Stimulated activated CD4-positive, alpha-beta T cell treated with anti-CD3 and anti-CD28 coated beads, Interleukin-4, amount 100 ng/mL, for 24 hours (primary cell): ENCODE results near the gene CCDC194.
A peak's percentile ranks its signal among the peaks of the same experiment; 100 is the strongest.

Source experiments
- DNase-seq: peaks from one replicate; pipeline ENCODE4 v3.0.0-alpha.2; 2020

CCDC194 gene

DNA sequence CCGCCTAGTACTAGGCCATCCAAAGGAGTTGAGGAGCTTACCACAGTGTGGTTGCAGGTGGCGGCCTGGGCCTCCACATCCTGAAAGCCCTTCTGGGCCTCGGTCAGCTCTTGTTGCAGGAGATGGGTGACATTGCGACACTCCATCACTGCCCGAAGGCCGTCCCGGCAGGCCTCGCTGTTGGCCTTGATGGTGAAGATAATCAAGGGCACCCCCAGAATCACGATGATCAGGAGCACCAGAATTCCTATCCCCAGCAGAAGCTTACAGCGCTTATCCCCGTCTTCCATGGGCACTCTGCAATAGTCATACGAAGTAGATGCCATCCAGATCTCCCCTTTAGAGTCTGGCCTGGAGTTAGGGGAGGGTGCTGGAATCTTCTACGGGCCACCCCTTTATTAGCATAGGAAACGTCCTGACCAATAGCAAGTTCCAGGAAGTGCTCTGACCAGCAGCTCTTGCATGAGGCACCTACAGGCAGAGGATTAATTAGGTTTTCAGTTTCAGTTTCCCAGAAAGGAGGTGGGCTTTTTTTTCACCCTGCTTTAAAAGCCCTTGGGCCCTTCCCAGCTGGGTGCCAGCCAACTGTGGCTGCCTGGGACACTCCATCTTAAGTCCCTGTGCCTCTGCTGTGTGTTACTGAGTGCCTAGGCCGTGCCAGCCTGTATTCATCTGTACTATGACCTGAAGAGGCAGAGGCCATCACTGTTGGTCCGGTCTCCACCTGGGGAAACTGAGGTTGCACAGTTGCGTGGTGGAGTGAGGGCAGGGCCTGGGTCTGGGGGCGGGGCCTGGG, 11.5 kb upstream of the CCDC194 start, which contains the start of gene BST2:
TSS of gene BST2 (minus strand) at position 381 of the 796 bp plus-strand sequence. CDS start at position 326, 55 bp downstream.
- peak; percentile 48 for DNase-seq

DNA sequence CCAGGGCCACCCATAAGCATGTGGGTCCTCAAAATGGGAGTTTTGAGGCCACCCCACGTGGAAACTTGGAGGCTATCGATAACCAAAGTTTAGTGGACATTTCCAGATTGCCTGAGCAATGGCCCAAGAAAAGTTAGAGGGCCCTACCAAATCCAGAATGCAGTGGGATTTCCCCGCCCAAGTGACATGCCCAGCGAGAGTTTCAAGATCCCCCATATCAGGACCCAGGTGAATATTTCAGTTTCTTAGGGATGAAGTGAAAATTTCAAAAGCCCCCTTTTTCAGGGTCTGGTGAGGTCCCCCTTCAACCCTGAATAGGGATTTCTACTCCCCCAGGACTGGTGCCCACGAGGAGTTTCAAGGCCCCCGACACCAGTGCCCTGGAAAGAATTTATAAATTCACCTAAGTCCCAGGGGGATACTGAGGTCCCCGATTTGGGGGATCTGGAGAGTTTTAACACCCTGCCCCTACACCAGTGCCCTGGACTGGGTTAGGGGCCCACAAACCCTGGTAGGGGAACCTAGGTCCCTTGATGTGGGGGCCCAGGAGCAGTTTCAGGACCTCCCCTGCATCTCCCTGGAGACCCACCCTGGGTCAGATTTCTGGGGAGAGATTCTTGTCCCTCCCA, 10.7 kb upstream of the CCDC194 start:
- DNase-seq: no peak

DNA sequence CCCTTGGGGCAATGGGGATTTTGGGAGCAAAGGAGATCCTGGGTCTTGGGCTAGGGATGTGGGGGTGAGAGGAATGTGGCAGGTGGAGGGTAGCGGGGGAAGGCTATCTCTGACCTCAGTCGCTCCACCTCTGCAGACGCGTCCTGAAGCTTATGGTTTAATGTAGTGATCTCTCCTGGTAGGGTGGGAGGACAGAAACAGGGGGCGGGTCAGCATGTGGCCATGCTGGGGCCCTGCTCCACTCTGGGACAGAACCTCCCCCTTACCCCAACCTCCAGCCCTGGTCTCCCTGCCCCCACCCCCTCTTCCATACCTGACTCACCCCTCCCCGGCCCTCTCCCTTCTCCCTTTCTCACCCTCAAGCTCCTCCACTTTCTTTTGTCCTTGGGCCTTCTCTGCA, 10.0 kb upstream of the CCDC194 start:
- no peak for DNase-seq

DNA sequence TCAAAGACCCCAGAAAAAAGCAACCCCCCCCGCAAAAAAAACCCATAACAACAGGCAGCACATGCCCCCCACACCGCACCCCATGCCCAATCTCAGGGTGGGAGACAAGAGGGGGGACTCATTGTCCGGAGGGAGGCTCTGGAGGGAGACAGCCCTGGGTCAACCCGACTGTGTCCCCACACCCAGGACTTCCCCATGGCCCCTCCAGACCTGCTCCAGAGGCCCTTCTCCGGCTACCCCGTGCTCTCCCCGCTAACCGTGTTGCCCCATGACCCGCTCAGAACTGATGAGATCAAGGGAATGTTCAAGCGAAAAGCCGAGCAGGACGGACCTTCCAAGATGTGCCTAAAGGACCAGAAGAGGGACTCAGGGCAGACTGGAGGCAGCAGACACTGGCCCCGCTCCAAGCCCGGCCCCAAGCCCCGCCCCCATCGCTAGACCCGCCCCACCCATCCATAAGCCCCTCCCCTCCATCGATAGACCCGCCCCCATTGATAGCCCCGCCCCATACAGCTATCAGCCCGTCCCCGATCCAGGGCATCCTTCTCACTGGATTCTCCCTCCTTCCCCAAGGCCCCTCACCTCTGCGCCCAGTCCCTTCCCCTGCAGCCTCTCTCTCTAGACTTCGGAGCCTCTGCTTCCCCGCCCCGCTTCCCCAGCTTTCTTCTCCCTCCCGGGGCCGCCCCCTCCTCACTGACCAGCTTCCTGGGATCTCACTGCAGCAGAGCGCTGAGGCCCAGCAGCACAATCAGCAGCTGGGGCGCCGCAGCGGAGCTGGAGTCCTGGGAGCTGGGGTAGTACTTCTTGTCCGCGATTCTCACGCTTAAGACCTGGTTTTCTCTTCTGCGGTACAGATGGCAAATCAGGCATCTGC, 9.2 kb upstream of the CCDC194 start:
- DNase-seq: peak; percentile 54

DNA sequence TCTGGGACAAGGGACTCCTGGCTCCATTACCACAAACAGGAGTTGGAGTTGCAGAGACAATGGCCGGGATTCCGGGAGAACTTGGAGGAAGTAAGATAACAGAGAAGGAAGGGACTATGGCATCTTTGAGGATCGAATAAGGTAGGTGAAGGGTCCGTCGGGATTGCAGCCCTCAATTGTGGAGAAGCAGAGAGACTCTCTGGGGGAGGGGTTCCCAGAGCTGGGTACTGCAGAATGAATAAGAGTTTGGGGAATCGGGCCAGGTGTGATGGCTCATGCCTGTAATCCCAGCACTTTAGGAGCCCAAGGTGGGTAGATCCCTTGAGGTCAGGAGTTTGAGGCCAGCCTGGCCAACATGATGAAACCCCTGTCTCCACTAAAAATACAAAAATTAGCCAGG, 7.6 kb upstream of the CCDC194 start:
- no peak for DNase-seq

DNA sequence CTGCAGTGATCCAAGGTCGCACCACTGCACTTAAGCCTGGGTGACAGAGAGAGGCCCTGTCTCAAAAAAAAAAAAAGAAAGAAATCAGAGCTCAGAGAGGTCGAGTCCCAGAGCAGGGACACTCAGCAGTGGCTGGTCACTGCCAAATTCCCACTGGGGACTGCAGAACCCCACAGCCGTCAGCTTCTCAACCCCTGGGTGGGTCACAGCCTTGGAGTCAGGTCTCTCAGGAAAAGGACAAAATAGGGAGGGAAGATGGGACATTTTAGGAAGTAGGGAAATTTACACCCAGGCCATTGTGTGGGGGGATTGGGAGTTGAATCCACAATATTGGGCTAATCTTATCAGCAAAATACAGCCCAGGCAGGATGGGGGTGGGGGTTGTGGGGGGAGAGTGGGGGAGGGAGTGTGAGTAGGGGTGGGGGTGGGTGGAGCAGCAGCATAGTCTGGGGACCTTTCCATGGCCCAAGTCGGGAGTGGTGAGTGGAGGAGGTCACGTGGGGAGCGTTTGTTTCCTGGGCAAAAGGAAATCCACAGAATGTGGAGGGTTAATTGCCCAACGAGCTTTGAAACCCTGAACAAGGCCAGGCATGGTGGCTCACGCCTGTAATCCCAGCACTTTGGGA, 5.0 kb upstream of the CCDC194 start:
- no peak for DNase-seq

DNA sequence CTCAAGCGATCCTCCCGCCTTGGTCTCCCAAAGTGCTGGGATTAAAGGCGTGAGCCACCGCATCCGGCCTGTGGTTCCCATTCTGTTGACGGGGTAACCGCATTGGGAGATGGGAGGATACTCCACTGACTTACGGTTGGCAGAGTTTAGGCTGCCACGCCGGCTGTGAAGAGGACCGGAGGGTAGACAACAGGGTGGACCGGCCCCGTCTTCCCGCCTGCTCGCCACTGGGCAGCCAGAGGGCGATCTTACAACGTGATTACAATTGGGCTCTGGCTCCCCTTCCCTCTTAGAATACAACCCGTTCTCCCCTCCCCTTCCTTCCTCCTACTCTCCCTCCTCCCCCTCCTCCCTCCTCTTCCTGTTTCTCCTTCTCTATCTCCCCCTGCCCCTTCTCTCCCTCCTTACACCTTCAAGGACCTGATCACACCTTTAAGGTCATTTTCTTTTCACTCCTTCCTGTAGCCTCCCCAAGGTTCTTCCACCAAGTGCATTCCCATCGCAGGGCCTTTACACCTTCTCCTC, 957 bp upstream of the CCDC194 start:
- DNase-seq: peak; percentile 82

DNA sequence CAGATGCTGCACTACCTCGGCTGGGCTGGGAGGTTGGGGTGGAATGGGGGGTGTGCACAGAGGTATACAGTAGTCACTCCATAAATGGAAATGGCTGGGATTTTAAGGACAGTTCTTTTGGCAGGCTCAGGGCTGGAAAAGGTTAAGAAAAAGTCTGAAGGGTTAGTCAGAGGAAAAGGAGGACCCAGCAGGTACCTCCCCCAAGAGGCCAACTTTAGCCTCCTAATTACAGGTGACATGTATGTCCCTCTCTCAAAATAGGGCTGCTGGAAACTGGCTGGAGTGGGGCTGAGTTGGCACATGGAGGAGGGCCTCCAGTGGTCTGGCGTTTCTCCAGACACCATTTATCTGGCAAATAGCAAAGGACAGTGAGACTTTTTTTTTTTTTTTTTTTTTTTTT, 994 bp downstream of the CCDC194 start:
- no peak for DNase-seq

DNA sequence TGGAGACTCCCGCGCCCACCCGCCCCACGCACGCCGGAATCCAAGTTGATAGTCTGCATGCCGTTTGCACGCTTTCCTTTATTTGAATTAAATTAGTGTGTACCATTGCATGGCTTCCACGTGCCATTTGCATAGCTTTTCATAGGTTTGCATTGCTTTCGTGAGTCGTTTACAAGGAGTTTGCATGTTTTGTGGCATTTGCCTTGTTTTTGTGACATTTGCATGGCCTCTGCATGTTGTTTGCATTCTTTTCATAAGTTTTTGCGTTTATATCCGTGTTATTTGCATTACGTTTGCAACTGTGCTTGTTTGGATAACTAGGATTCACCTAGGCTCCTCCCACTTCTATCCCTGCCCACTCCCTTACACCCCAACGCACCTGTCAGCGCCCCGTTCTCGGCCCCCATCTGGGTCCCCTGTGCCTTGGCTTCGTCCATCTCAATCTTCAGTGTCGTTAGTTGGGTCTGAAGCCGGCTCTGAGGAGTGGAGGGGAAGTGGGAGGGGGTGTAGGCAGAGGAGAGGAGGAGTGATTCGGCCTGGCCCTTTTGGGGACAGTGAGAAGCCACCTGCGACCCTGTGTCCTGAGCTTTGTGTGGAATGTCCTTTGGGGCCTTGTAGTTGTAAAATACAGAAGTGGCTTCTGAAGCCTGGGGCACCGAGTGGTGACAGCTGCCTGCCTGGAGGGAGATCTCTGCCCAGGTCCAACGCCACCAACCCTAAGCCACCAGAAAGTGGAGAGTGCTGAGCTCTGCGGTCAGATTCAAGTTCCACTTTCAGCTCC, 2.4 kb downstream of the CCDC194 start:
- DNase-seq: no peak

DNA sequence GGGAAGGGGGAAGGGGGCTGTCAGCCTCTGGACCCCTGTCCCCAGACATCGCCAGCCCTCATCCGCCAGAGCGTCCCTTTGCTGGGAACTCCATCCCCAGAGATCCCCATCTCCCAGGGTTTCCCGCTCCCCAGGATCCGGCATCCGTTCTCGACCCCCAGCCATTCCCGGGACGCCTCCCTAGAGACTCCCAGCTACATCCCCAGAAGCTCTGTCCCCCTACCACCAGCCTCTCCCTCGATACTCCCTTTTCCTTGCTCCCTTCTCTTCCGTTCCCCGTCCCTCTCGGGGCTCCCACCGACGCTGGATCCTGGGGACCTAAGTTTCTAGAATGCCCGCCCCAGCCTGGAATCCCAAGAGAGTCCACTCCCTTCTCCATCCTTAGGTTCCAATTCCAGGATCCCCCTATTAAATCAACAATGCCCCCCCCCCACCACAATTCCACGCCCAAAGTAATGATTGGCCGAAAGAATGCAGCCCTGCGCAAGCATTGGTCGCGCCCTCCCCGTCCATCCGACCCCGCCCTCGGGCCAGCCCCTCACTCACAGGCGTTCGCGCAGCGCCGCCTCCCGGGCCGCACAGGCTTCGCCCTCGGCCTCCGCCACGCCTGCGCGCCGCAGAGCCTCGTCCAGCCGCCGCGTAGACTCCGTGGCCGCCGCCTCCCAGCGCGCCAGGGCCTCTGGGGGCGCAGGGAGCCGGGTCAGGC, 3.2 kb downstream of the CCDC194 start:
- DNase-seq: peak; percentile 93

DNA sequence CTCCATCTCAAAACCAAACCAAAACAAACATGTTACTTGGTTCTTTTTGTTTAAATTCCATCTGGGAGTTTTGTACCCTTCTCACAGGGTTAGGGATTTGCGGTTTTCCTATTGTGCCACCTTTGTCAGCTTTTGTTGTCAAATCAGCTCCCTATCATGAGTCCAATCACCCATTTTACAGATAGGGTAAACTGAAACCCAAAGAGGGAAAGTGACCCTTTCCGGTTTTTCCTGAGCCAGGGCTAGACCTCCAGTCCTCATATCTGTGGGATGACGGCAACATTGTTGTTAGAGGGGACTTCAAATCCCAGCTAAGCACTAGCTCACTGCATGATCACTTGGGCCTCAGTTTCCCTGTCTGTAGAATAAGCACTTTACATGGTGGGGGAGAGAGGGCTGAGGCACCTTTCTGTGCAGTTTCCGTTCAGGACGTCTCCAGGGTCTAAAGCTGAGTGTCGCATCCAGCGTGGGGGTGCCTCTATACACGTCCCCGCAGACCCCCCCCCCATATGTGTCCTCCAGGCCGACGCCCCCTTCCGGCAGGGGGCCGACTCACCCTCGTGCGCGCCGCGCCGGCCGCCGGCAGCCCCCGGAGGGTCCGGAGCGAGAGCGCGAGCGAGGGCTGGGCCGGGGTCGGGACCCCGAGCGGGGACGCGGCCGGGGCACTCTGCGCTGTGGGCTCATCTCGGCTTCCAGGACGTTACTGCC, 3.9 kb downstream of the CCDC194 start:
- DNase-seq: no peak

DNA sequence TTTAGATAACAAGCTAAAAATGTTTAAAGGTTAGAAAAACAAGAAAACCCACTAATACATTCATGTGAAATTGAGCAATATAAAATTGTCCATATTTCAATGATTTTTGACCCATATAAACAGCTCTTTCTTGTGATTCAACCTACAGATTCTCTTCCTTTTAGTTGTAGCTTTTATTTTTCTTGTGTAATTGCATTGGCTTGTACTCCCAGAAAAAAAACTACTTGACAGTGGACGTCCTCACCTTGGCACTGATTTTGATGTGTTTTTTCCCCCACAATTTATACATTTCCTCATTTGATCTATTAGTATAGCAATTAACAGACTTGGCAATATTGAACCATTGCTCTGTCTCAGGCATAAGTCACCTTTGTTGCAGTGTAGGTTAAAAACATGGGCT, 4.7 kb downstream of the CCDC194 start:
- no peak for DNase-seq

DNA sequence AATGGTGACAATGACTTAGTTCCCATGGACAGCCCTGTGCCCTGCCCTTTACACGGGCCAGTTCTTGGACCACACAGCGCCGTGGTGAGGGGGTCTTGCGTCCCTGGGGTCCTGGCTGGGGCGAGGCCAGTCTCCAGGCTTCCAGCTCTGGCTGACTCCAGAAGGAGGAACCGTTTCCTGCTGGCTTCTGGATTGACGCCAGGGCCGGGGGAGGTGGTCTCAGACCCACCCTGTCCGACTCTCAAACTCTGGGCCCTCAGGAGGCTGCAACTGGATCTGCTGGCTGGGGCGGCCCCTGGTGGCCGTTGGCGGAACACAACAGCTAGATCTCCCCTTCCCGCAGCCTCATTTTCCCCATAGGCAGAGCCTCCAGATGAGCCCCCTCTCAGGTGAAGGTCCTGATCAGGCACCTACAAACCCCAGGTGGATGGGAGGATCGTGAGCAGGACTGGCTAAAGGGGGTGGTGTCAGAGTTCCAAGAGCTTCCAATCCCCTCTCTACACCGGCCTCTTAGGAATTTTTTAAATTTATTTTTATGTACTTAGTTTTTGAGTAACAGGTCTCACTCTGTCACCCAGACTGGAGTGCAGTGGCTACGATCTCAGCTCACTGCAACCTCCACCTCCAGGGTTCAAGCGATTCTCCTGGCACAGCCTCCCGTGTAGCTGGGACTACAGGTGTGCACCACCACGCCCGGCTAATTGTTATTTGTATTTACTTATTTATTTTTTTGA, 8.0 kb downstream of the CCDC194 start:
- peak; percentile 68 for DNase-seq

DNA sequence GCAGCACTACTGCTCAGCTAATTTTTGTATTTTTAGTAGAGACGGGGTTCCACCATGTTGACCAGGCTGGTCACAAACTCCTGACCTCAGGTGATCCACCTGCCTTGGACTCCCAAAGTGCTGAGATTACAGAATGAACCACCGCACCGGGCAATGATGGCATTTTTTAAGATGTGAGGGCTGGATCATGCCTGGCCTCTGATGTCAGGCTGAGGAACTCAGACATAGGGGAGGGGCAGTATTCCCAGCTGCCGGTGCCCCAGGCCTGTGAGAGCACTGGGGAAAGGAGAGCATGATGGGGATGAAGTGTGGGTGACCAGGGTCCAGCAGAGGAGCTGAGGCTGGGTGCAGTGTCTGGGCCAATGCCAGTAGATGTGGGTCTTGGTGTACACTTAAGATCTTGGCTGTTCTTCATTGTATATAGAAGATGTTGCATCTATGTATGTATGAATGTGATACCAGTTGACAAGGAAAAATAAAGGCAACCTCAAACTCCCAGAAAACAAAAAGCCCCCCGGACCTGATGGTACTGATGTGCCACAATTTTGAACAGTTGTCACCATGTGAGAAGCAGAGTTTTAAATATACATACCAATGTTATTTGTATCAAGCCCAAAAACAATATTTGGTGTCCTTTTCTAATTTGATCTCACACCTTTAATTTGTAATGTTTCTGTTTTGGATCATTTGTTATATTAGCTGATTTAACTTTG, 13.4 kb downstream of the CCDC194 start:
- no peak for DNase-seq

DNA sequence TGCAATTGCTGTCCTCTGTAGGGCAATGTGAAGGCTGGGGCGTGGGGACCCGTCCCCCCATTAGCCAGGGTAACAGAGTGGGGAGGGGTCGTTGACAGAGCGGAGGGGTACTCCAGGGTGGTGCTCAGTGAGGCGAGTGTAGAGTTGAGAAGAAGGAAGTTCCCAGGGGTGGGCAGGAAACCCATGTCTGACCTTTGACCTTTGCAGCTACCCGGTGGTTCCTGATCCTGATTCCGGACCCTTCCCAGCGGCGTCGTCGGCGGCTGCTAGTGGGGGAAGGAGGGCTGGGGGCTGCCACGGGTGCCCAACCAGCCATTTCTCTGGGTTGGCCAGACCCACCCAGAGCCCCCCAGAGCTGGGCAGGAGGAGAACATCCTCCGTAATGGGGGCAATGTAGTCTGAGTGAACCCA, 14.8 kb downstream of the CCDC194 start:
- no peak for DNase-seq

DNA sequence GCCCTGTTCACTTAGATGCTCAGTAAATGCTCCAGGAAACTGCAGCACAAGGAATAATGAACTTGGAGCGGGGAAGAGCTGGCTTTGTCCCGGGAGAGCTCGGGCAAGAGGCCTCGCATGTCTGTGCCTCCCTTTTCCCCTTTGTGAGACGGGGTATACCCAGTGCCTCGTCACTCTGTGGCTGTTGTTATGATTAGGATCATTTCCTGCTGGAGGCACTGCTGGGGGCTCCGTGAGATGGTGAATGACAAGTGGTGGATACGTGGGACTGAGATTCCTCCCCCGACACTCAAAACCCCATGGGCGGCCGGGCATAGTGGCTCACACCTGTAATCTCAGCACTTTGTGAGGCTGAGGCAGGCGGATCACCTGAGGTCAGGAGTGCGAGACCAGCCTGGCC, 15.7 kb downstream of the CCDC194 start:
- no peak for DNase-seq

DNA sequence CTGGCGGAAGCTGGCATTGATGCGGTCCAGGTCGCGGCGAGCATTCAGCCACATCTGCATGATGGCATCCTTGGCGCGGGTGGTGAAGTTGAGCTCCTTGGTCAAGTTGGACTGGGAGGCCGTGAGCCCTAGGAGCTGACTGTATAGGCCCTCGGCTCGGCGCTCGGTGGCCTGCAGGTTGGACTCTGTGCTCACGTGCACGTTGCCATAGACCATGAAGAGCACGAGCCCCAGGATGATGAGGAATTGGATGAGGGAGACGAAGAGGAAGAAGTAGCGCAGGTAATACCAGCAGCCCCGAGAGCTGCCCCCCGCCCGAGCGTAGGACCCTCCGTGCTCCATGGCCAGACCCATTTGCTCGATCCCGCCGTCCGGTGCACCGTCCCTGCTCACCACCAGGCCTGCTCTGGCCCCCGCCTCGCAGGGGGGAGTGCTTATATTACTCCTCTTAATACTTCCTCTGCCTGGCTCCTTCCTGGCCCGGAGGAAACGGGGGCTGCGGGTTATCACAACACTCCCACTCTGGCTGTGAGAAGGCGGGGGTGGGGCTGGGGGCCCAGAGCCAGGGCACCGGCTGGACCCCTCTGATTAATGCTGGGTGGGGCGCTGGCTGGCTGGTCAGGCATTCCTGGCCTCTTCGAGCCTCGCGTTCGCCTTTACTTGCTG, 16.9 kb downstream of the CCDC194 start, which contains the start of gene PLVAP:
TSS of gene PLVAP (minus strand) at position 408 of the 666 bp plus-strand sequence. CDS start at position 354, 54 bp downstream.
- no peak for DNase-seq

DNA sequence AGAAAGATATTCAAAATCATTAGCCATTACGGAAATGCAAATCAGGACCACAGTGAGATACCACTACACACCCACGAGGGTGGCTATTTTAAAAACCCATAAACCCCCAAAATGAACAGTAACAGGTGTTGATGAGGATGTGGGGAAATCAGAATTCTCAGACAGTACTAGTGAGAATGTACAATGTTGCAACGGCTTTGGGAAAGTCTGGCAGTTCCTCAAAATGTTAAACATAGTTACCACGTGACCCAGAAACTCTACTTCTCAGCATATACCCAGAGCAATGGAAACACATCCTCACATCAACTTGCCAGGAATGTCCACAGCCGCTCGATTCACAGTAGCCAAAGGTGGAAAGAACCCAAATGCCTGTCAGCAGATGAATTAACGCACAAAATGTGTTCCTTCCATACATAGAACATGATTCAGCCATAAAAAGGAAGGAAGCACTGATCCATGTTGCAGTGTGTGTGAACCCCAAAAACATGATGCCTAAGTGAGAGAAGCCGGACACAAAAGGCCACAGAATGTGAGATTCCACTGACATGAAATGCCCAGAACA, 23.9 kb downstream of the CCDC194 start:
- DNase-seq: no peak
